ENCODE data around the gene NAIF1. TPM values are rescaled to one million over a fixed set of nuclear protein-coding genes. Genes with fewer than 3 reads are reported as not detected.

Gene NAIF1
- total and polyA plus RNA-seq, 2 donors (not counting 3 experiments of a cell fraction or from before 2014, with no cell fraction given), result 8.2 to 10.1 TPM

- ChIA-PET CTCF (interaction anchor here (1.1 to 1.3 kb wide), 2 partner anchors 15 to 106 kb away, joined by 3 read pairs; no protein-coding TSS in a partner anchor), POLR2A (no interaction called here)
- Histone ChIP-seq H3K9ac (replicated peaks; ENCODE audit: extremely low read depth, insufficient read depth, low read length) (no peak overlapping the region), H3K4me3 (replicated peaks in 1 of 3; ENCODE audit: insufficient read depth in 1 of 3, low read depth in 1 of 3, low read length in 3 of 3) (no peak overlapping the region), H3K79me2 (ENCODE audit: control insufficient read depth, insufficient read depth, low read length) (no peaks in the 10 kb centered on the region), H3K9me1 (replicated peaks; ENCODE audit: control insufficient read depth, extremely low read depth, insufficient read depth, low read length) (no peaks in the 10 kb centered on the region), H4K20me1 (replicated peaks; ENCODE audit: control insufficient read depth, extremely low read depth, insufficient read depth, low read length) (no peaks in the 10 kb centered on the region), H3K27ac (ENCODE audit: insufficient read depth, low read depth, low read length) (no peak overlapping the region), H3K4me1 (ENCODE audit: control insufficient read depth, extremely low read depth, insufficient read depth, low read length) (no peaks in the 10 kb centered on the region), H3K36me3 (ENCODE audit: control insufficient read depth in 2 of 2, extremely low read depth in 1 of 2, insufficient read depth in 2 of 2, low read length in 2 of 2) (no peaks in the 10 kb centered on the region), H3K27me3 (ENCODE audit: control insufficient read depth in 2 of 2, insufficient read depth in 2 of 2, low read length in 2 of 2) (no peaks in the 10 kb centered on the region), H3K4me2 (ENCODE audit: insufficient read depth, low read length) (no peak overlapping the region), H3K9me3 (replicated peaks; ENCODE audit: control insufficient read depth, insufficient read depth, low read length) (no peaks in the 10 kb centered on the region), H2AFZ (ENCODE audit: low read depth, low read length) (no peak overlapping the region)
- FAIRE-seq, result no peak
- no peak for DNase-seq (ENCODE audit: low read depth, low spot score)
- intact Hi-C loops (cut with micrococcal nuclease) (no loop called here), dilution Hi-C loops (cut with MboI; ENCODE audit: extremely low pct_ligation_motif_present, low sequenced_read_pairs) (no loop called here)
- no TSS peak for BruUV-seq (replicated peaks)
- TF ChIP-seq GATA2 (IDR thresholded peaks at IDR 0.05; ENCODE audit: insufficient read depth, insufficient read length, low read depth, low read length) (no peak), POLR2A (IDR thresholded peaks at IDR 0.05; ENCODE audit: low read depth, low read length) (no peak), FOS (IDR thresholded peaks at IDR 0.05; ENCODE audit: borderline replicate concordance, insufficient read depth, low read length) (no peak), MYC (IDR thresholded peaks at IDR 0.05; ENCODE audit: low read depth, low read length) (no peak), CTCF (IDR thresholded peaks at IDR 0.05; ENCODE audit: extremely low read depth in 1 of 2, insufficient read depth in 1 of 2, low read depth in 1 of 2, low read length in 2 of 2) (no peak), MAX (IDR thresholded peaks at IDR 0.05; ENCODE audit: insufficient read depth, insufficient read length) (no peak), JUN (IDR thresholded peaks at IDR 0.05; ENCODE audit: borderline replicate concordance, insufficient read depth, insufficient read length, low read depth) (no peak), EZH2 (IDR thresholded peaks at IDR 0.05; ENCODE audit: borderline replicate concordance, low read depth, low read length, severe bottlenecking) (no peak), POLR2AphosphoS5 (IDR thresholded peaks at IDR 0.05; ENCODE audit: insufficient read depth, low read depth, low read length) (no peak)
Measured at GRCh38 chr9:128049843-128050242, 17.3 kb downstream of the NAIF1 start.

All from endothelial cell of umbilical vein (primary cell).